Measurements from ENCODE around the gene SOWAHA. TPM values are rescaled to one million over a fixed set of nuclear protein-coding genes. Genes with fewer than 3 reads are reported as not detected.

Gene SOWAHA
- total RNA-seq, 1 experiment from 2014 or later: not detected

GRCh38 chr5:132821791-132822190 lies 8.7 kb downstream of the SOWAHA start:
- H3K27ac ChIP-seq: no peak overlapping the region
- no peaks in the 10 kb centered on the region for H3K27me3 ChIP-seq (ENCODE audit: insufficient read depth, low read depth)
- H3K36me3 ChIP-seq (ENCODE audit: low read depth): no peaks in the 10 kb centered on the region
- intact Hi-C loops (cut with micrococcal nuclease; ENCODE audit: unreplicated experiment): loop anchor here (2.0 kb wide), 2 partner anchors 67 to 75 kb away; partner anchors contain the start of gene CCNI2
- ChIA-PET POLR2A (ENCODE audit: unreplicated experiment) (no interaction called here), CTCF (no interaction called here)
- H3F3A ChIP-seq (ENCODE audit: insufficient read depth, low read depth): 0 out of 2 replicates have a peak, but pooled peaks cover 7% of the 10 kb centered on the region
- no TSS peak for BruUV-seq (replicated peaks)
- no peak for DNase-seq
- H3K9me3 ChIP-seq (ENCODE audit: insufficient read depth, low read depth): no peaks in the 10 kb centered on the region
- no peak overlapping the region for H2AFZ ChIP-seq
- TF ChIP-seq EZH2 (IDR thresholded peaks at IDR 0.05; ENCODE audit: low read depth): no peak
- TF ChIP-seq CTCF (conservative IDR thresholded peaks at IDR 0.05): no peak
- H3K4me1 ChIP-seq (replicated peaks; ENCODE audit: insufficient read depth): peaks cover under 1% of the 10 kb centered on the region; the same call in 1 of the 2 replicates
- H3K4me2 ChIP-seq: no peak overlapping the region
- H4K20me1 ChIP-seq (ENCODE audit: insufficient read depth): no peaks in the 10 kb centered on the region
- no peaks in the 10 kb centered on the region for H3K79me2 ChIP-seq (ENCODE audit: low read depth)
- no peak overlapping the region for H3K4me3 ChIP-seq
- H3K9me2 ChIP-seq (ENCODE audit: insufficient read depth): no peaks in the 10 kb centered on the region

- no peaks in the 10 kb centered on the region for H4K20me1 ChIP-seq (ENCODE audit: insufficient read depth)
- no peak for TF ChIP-seq CTCF (conservative IDR thresholded peaks at IDR 0.05)
- no peak for TF ChIP-seq EZH2 (IDR thresholded peaks at IDR 0.05; ENCODE audit: low read depth)
- no peak for DNase-seq
- intact Hi-C loops (cut with micrococcal nuclease; ENCODE audit: unreplicated experiment): no loop called here
- no peaks in the 10 kb centered on the region for H3K4me1 ChIP-seq (replicated peaks; ENCODE audit: insufficient read depth)
- no peaks in the 10 kb centered on the region for H3K79me2 ChIP-seq (ENCODE audit: low read depth)
- no peaks in the 10 kb centered on the region for H3K27me3 ChIP-seq (ENCODE audit: insufficient read depth, low read depth)
- ChIA-PET CTCF (no interaction called here), POLR2A (ENCODE audit: unreplicated experiment) (no interaction called here)
- no peak overlapping the region for H3K27ac ChIP-seq
- BruUV-seq (replicated peaks): no TSS peak
- no peaks in the 10 kb centered on the region for H3K9me3 ChIP-seq (ENCODE audit: insufficient read depth, low read depth)
- 0 out of 2 replicates have a peak, but pooled peaks cover 7% of the 10 kb centered on the region for H3F3A ChIP-seq (ENCODE audit: insufficient read depth, low read depth)
- H3K36me3 ChIP-seq (ENCODE audit: low read depth): no peaks in the 10 kb centered on the region
- no peak overlapping the region for H2AFZ ChIP-seq
- no peaks in the 10 kb centered on the region for H3K9me2 ChIP-seq (ENCODE audit: insufficient read depth)
- H3K4me3 ChIP-seq: no peak overlapping the region
- H3K4me2 ChIP-seq: no peak overlapping the region
These were observed 9.8 kb downstream of the SOWAHA start for GRCh38 chr5:132822650-132823480.

GRCh38 chr5:132823481-132824050 lies 10.5 kb downstream of the SOWAHA start:
- Histone ChIP-seq H4K20me1 (ENCODE audit: insufficient read depth) (no peaks in the 10 kb centered on the region; the same call in 1 of the 2 replicates), H3K36me3 (ENCODE audit: low read depth) (no peaks in the 10 kb centered on the region), H3K27ac (no peak overlapping the region), H3K4me1 (replicated peaks; ENCODE audit: insufficient read depth) (no peaks in the 10 kb centered on the region), H3K9me2 (ENCODE audit: insufficient read depth) (no peaks in the 10 kb centered on the region), H3K27me3 (ENCODE audit: insufficient read depth, low read depth) (no peaks in the 10 kb centered on the region), H3K9me3 (ENCODE audit: insufficient read depth, low read depth) (no peaks in the 10 kb centered on the region), H3F3A (ENCODE audit: insufficient read depth, low read depth) (0 out of 2 replicates have a peak, but pooled peaks cover 7% of the 10 kb centered on the region), H3K4me3 (no peak overlapping the region), H2AFZ (no peak overlapping the region), H3K79me2 (ENCODE audit: low read depth) (peaks cover 5% of the 10 kb centered on the region; the same call in 1 of the 2 replicates), H3K4me2 (no peak overlapping the region)
- no peak for TF ChIP-seq EZH2 (IDR thresholded peaks at IDR 0.05; ENCODE audit: low read depth)
- no peak for TF ChIP-seq CTCF (conservative IDR thresholded peaks at IDR 0.05)
- POLR2A ChIA-PET (ENCODE audit: unreplicated experiment): interaction anchor here (0.5 kb wide), 1 partner anchor 76 kb away, joined by 4 read pairs; the partner anchor contains the start of gene CCNI2
- CTCF ChIA-PET: no interaction called here
- intact Hi-C loops (cut with micrococcal nuclease; ENCODE audit: unreplicated experiment): no loop called here
- DNase-seq: no peak
- no TSS peak for BruUV-seq (replicated peaks)

All from PC-9 (cell line).